Islet precursor cell (in vitro differentiated cells): ENCODE data around the gene SCGN.

Experiments used
- DNase-seq: peaks from one replicate; pipeline ENCODE4 v3.0.0-alpha.2; 2018

The SCGN gene

GRCh38 chr6:25640891-25641290, 11.1 kb upstream of the SCGN start:
- no peak for DNase-seq

- no peak for DNase-seq
Measured at GRCh38 chr6:25641377-25641776, 10.6 kb upstream of the SCGN start.

DNA sequence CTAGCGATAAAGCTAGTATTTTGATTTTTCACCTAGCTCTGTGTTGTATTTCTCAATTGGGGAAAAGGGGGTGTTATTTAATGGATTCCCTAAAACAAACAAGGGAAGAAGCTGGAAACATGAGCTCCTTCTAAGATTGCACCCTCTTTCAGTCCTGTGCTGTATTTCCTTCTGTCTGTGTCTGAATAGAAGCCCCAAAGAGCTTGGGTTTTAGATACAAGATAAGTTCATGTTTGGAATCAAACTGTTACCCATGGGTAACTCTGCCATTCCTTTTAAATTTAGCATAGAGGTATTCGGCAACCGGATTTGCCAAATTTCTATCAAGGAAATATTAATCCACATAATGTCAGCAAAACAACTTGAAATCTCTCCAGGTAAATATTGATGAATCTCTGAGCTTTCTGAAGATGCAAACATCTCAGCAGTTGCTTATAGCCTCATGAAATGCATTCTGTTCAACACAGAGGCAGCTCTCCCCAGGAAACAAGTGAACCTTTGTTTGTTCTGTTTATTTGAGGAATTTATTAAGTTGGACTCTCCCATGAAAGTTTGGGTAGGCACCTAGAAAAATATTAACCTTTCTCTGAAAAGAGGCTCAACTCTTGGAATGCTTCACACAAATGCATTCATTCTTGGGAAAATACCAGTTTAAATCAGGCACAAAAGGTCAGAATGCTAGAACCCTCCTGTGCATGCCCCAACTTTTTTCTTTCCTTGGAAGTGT, 9.9 kb upstream of the SCGN start:
- no peak for DNase-seq

GRCh38 chr6:25642667-25643328, 9.2 kb upstream of the SCGN start:
- no peak for DNase-seq

GRCh38 chr6:25645916-25646315, 6.1 kb upstream of the SCGN start:
- DNase-seq, result no peak

DNA sequence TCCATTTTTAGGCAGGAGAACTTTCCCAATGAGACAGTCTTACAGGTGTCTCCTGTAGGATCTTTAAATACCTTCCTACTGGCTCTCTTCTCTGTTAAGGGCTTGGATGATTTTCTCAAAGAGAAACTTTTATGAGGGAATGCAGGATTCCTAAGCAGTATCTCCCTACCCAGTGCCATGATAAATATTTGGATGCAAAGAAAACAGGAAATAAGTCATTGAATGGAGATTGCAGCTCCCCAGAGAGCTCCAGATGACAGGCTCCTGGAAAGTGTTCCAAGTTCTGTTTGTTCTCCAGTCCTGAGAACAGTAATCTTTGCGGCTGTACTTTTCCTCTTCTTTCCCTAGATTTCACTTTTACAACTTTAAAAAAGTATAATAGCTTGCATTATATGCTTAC, 2.4 kb upstream of the SCGN start:
- DNase-seq, result no peak

- no peak for DNase-seq
Measured at GRCh38 chr6:25655723-25656122, 3.7 kb downstream of the SCGN start.

GRCh38 chr6:25659633-25660368, 7.8 kb downstream of the SCGN start:
- DNase-seq, result no peak

GRCh38 chr6:25660512-25660911, 8.5 kb downstream of the SCGN start:
- DNase-seq, result peak; percentile 80

GRCh38 chr6:25661129-25661779, 9.2 kb downstream of the SCGN start:
- DNase-seq, result no peak

DNA sequence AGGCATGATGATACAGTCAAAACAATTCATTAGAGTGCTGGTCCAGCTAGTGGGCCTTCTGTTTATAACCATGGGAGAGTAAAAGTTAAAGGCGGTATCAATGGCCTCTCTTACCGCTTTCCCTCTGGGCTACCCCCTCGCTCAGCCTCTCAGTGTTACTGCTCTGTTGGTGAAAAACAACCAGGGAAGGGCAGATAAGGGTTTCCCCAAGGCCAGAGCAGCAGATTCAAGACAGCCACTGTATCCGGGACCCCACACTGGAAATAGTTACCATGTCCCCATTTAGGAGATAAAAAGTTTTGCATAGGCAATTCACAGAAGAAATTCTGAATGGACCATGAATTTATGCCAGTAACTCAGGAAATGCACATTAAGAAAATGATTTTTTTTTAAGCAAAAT, 13.4 kb downstream of the SCGN start:
- DNase-seq, result no peak

GRCh38 chr6:25669413-25669812, 17.4 kb downstream of the SCGN start:
- no peak for DNase-seq

- no peak for DNase-seq
Measured at GRCh38 chr6:25670208-25670607, 18.2 kb downstream of the SCGN start.

DNA sequence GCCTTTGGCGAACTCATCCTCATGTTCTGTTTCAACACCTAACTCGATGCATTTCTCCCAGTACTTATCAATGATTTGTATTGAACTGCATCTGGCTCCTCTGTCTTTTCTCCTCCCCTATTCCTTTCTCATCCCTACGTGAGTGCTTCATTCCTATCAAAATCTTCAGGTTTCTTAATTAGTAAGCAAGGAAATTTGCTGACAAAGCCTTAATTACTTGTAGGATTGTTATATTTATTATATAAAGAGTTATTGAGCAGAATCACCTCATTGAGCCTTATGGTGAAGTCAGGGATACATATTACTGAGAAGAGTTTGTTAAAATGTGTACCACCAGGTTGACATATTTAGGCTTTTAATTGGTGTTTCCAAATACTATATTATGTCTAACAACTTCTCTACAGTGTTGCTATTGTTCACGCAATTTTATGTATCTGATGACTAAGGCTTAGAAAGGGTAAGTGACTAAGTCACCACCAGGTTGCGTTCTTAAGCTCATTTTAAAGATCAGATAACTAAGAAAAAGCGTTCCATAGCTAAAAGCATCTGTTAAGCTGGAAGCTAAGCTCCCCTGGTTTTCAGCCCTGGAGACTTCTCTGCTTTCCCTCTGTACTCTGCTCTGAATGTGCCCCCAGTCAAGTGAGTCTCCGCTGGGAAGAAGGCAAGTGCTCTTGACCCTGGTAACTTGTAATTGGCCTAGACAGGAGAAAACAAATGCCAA, 18.9 kb downstream of the SCGN start:
- DNase-seq, result peak; percentile 60

DNA sequence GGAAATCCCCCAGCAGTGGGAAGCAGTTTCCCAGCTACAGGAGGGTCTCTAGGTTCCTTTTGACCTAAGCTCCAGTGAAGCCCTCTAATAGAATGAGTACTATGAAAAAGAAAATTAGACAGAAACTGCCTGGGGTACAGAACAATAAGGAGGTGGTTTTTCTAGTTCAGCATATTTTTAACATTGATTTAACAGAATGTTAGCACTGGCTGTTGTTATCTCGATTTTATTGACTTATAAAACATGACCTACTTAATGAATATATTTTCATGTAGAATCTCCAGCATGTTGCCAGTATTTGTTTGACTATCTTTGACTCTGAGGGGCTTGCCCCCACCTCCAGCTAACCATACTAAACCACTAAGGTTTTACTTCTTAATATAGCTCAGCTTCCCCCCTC, 19.6 kb downstream of the SCGN start:
- no peak for DNase-seq

- no peak for DNase-seq
Measured at GRCh38 chr6:25675167-25675566, 23.2 kb downstream of the SCGN start.

- no peak for DNase-seq
Measured at GRCh38 chr6:25676775-25677174, 24.8 kb downstream of the SCGN start.

- no peak for DNase-seq
Measured at GRCh38 chr6:25681848-25682247, 29.8 kb downstream of the SCGN start.

GRCh38 chr6:25682324-25682723, 30.3 kb downstream of the SCGN start:
- no peak for DNase-seq

GRCh38 chr6:25684565-25684964, 32.5 kb downstream of the SCGN start:
- no peak for DNase-seq

DNA sequence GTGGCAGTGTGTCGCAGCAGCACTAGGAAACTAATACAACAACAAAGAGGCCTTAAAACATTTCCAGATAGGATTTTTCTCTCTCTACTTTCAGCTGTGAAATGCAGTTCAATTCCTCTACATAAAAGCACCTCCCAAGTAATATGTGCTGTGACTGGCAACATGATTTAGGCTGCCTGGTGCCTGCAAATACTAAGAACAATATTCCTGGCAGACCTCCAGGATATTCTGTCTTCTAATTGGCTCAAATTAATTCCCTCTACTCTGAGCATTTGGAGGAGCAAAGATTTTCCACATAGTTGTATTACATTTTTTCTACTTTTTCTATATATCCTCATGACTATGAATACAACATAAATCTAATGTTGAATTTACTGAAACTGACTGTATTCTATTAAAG, 33.2 kb downstream of the SCGN start:
- no peak for DNase-seq

- DNase-seq, result no peak
Measured at GRCh38 chr6:25685896-25686295, 33.9 kb downstream of the SCGN start.

DNA sequence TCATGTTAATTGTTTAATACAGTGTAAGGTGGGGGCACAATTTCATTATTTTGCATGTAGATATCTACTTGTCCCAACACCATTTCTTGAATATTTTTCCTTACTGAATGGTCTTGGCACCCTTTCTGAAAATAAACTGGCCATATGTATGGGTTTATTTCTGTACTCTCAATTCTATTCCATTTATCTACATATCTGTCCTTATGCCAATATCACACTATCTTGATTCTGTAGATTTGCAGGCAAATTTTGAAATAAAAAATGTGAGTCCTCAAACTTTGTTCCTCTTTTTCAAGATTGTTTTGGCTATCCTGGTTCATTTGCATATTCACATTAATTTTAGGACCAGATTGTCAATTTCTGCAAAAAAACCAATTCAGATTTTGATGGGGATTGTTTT, 34.8 kb downstream of the SCGN start:
- DNase-seq, result no peak
